ENCODE data around the gene CRB3.

- no peak for TF ChIP-seq POLR2A (IDR thresholded peaks at IDR 0.05)
- no peak for TF ChIP-seq CTCF (IDR thresholded peaks at IDR 0.05)
- no peak for TF ChIP-seq EP300 (IDR thresholded peaks at IDR 0.05)
These were observed 14.7 kb downstream of the CRB3 start for GRCh38 chr19:6478815-6479214.

All from ovary (tissue), 3 donors.